KMS-11 (cell line): Measurements from ENCODE around the gene TREX2.

ENCODE experiments used
- H2AFZ ChIP-seq: fragments of 200-600 bp; sonication (generic); 2 replicates; pipeline ENCODE4 v1.6.1; 2016; ENCODE audit warnings: antibody characterized with exemption, mixed run types, low read depth
- H3K27ac ChIP-seq: fragments of 200-600 bp; sonication (generic); 2 replicates; pipeline ENCODE4 v1.6.1; 2016; ENCODE audit warnings: mild to moderate bottlenecking, mixed run types
- H3K27me3 ChIP-seq: fragments of 200-600 bp; sonication (generic); 2 replicates; pipeline ENCODE4 v1.6.1; 2017; ENCODE audit warnings: mild to moderate bottlenecking, low read depth, mixed run types, moderate library complexity; ENCODE audit not compliant: insufficient read depth
- H3K36me3 ChIP-seq: fragments of 200-600 bp; sonication (generic); 2 replicates; pipeline ENCODE4 v1.6.1; 2017; ENCODE audit warnings: mild to moderate bottlenecking, mixed run types; ENCODE audit not compliant: insufficient read depth
- H3K4me1 ChIP-seq: fragments of 200-600 bp; sonication (generic); 2 replicates; pipeline ENCODE4 v1.6.1; 2016; ENCODE audit warnings: mild to moderate bottlenecking, low read depth, mixed run types; ENCODE audit not compliant: poor library complexity, severe bottlenecking
- H3K4me2 ChIP-seq: fragments of 200-600 bp; sonication (generic); 2 replicates; pipeline ENCODE4 v1.7.0; 2016; ENCODE audit warnings: mild to moderate bottlenecking, mixed run types
- H3K4me3 ChIP-seq: fragments of 200-600 bp; sonication (generic); IDR thresholded peaks from 2 replicates; pipeline ENCODE4 v1.6.1; 2017; ENCODE audit warnings: low read depth, low read length, mixed read lengths; ENCODE audit not compliant: insufficient read depth
- H3K79me2 ChIP-seq: fragments of 200-600 bp; sonication (generic); 2 replicates; pipeline ENCODE4 v1.6.1; 2016; ENCODE audit warnings: low read depth, mixed run types; ENCODE audit not compliant: insufficient read depth
- H3K9ac ChIP-seq: fragments of 200-600 bp; sonication (generic); 2 replicates; pipeline ENCODE4 v1.6.1; 2016; ENCODE audit warnings: mild to moderate bottlenecking, mixed run types
- H4K20me1 ChIP-seq: fragments of 200-600 bp; sonication (generic); 2 replicates; pipeline ENCODE4 v1.6.1; 2016; ENCODE audit warnings: mild to moderate bottlenecking, mixed run types; ENCODE audit not compliant: insufficient read depth
- CTCF ChIP-seq: fragments of 200-600 bp; sonication (generic); conservative IDR thresholded peaks from 2 replicates; pipeline ENCODE4 v1.6.1; 2017; ENCODE audit warnings: low read depth, mild to moderate bottlenecking, antibody characterized with exemption, low read length, moderate library complexity, mixed read lengths

TREX2 gene

DNA sequence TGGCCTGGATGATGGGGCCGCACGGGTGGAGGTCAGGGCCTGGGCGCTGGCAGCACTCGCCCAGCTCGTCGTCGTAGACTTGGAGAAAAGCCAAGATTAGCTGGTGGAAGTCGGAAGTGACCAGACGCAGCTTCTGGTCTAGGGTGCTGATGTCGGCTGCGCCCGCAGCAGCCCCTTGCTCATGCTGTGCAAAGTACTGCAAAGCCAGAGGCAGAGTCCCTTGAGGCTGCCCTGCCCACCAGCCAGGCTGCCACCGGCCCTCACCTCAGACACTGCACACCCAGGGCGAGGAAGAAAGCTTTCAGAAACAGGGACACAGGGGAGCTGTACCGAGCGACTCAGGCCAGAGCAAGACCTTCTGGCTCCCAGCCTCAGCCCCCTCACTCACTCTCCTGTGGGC is 9.7 kb upstream of the TREX2 start:
- H3K27me3 ChIP-seq = no peaks in the 10 kb centered on the region

DNA sequence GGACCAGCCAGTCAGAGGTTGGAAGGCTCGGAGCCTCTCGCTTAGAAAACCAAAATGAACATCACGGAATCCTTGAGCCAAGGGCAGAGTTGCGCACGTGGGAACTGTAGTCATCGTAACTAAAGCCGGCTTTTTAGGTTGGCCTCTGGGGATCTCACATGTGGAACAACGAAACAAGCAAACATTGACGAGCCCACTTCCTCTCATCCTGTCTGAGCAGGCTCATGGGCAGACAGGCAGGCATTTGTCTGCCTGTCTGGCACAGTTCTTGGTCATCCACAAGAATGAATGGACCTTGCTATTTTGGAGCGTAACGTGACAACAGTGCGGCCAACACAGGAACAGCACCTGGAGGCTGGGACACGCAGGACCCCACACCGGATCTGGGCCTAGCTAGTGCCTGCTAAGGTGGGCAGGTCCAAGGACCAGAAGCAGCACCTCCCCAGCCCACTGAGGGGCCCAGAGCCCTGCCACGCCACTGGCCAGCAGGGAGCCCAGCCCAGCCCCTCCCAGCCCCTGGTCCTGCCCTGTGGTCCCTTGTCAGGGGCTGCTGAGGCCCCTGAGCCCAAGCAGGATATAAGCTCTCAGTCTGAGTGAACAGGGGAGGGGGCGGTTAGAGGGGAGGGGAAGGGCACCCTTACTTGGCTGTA is 9.2 kb upstream of the TREX2 start:
- Histone ChIP-seq H3K9ac (no peak overlapping the region), H3K4me2 (no peak overlapping the region), H3K4me3 (no peak overlapping the region), H3K4me1 (no peaks in the 10 kb centered on the region), H3K27ac (no peak overlapping the region), H3K79me2 (no peaks in the 10 kb centered on the region), H3K27me3 (no peaks in the 10 kb centered on the region), H3K36me3 (no peaks in the 10 kb centered on the region), H4K20me1 (no peaks in the 10 kb centered on the region), H2AFZ (no peak overlapping the region)
- TF ChIP-seq CTCF = no peak

More for the DNA sequence above, 9.7 kb upstream of the TREX2 start:
- no peak overlapping the region for H3K27ac ChIP-seq
- no peaks in the 10 kb centered on the region for H3K36me3 ChIP-seq
- H3K79me2 ChIP-seq = no peaks in the 10 kb centered on the region
- H3K4me2 ChIP-seq = no peak overlapping the region
- no peaks in the 10 kb centered on the region for H4K20me1 ChIP-seq
- H3K4me3 ChIP-seq = no peak overlapping the region
- H3K4me1 ChIP-seq = no peaks in the 10 kb centered on the region
- TF ChIP-seq CTCF = no peak
- no peak overlapping the region for H3K9ac ChIP-seq
- no peak overlapping the region for H2AFZ ChIP-seq

- H3K4me1 ChIP-seq = no peaks in the 10 kb centered on the region
- no peaks in the 10 kb centered on the region for H3K79me2 ChIP-seq
- H3K9ac ChIP-seq = no peak overlapping the region
- H4K20me1 ChIP-seq = no peaks in the 10 kb centered on the region
- H3K27me3 ChIP-seq = no peaks in the 10 kb centered on the region
- no peak overlapping the region for H3K27ac ChIP-seq
- no peak overlapping the region for H3K4me2 ChIP-seq
- TF ChIP-seq CTCF = no peak
- no peak overlapping the region for H3K4me3 ChIP-seq
- no peak overlapping the region for H2AFZ ChIP-seq
- H3K36me3 ChIP-seq = no peaks in the 10 kb centered on the region
Observed at GRCh38 chrX:153450949-153451277, 5.1 kb upstream of the TREX2 start.

DNA sequence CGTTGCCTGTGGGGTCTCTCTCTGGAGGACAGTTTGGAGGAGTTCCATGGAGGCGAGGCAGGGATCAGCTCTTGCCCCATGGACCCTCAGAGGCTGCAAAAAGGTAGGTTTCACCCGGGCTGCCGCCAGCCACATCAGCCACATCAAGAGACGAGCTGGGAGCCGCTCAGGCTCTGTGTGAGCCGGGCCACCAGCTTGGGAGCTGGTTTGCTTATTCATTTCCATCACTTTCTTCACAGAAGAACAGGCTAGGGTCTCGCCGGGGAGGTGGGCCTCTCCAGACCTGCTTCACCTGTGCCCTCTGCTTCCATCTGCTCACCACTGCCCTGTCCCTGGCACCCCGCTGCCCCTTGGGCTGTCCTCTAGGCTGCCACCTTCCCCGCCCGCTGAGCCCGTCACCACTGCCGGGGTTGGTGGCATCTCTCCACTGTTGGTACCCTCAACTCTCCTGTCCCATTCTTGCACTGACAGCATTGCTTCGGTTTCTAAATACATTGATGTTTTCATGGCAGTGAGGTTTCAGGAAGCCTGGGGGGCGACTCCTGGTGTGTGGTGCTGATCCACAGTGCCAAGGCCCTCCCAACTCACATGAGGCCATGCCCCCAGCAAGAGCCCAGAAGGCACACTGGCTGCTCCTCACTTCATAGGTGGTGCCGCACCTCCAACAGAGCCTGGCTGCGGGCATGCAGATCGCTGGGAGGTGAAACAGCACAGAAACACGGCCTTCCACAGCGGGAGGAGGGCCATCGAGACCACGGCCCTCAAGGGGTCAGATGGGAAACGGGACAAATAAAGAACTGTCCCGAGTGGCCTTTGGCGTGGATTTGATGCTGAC is 4.5 kb upstream of the TREX2 start:
- no peaks in the 10 kb centered on the region for H3K27me3 ChIP-seq
- no peak overlapping the region for H3K4me2 ChIP-seq
- H3K4me1 ChIP-seq = no peaks in the 10 kb centered on the region
- no peak overlapping the region for H2AFZ ChIP-seq
- TF ChIP-seq CTCF = no peak
- no peaks in the 10 kb centered on the region for H4K20me1 ChIP-seq
- no peak overlapping the region for H3K4me3 ChIP-seq
- H3K79me2 ChIP-seq = no peaks in the 10 kb centered on the region
- no peaks in the 10 kb centered on the region for H3K36me3 ChIP-seq
- no peak overlapping the region for H3K27ac ChIP-seq
- H3K9ac ChIP-seq = no peak overlapping the region
